CD4-positive, alpha-beta T cell treated with Interferon gamma for 1 hour (primary cell): ENCODE data around the gene SFTPA2.
"Not testable (repeated sequence)": the region's sequence is repeated elsewhere in the genome, so short reads cannot be mapped to it uniquely, and the experiment has no call there.

Source experiments
- DNase-seq: peaks from one replicate; pipeline ENCODE4 v3.0.0-alpha.2; 2020

Gene SFTPA2

GRCh38 chr10:79509934-79510508 lies 50.2 kb downstream of the SFTPA2 start:
- DNase-seq = not testable (repeated sequence)

DNA sequence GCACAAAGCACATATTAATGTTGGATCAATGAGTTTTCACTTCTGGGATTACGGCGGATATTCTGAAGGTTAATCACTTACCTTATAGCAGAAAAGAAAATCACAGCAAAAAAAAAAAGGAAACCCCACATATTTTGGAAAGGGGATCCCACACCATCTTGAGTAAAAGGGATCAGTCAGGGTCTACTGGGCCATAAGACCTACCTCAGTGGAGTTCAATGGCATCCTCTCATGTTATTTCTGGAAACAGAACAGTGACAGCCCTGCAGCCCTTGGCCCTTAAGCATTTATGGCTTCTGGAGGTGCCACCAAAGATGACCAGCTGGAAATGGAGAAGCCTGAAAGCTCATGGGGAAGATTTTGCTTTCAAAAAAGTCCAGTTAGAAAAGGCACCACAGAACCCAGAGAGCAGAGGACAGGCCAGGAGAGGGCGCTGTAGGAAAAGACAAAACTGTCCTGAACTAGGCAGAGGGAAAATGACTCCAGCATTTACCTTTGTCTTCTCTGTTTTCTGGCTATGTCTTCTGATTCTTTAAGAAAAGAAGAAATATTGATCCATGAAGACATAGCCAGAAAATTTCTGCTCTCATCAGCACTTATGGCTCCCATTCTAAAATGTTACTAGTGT lies 50.8 kb downstream of the SFTPA2 start:
- not testable (repeated sequence) for DNase-seq

DNA sequence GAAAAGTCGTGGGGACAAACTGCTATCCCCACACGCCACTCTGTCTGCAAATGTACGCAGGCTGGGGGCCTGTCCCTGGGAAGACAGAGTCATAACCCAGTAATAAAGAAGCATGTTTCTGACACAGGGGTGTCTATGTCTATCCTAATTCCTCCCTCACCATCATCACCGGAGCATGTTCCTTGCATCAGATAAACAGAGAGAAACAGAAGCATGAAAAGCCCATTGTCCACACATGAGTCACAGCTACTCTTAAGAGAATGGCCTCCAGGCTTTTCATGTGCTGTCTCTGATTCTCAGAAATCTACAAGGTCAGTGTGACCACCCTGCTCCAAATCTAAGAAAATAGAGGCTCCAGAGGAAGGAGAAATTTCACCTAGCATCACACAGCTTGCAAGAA lies 52.0 kb downstream of the SFTPA2 start:
- not testable (repeated sequence) for DNase-seq

DNA sequence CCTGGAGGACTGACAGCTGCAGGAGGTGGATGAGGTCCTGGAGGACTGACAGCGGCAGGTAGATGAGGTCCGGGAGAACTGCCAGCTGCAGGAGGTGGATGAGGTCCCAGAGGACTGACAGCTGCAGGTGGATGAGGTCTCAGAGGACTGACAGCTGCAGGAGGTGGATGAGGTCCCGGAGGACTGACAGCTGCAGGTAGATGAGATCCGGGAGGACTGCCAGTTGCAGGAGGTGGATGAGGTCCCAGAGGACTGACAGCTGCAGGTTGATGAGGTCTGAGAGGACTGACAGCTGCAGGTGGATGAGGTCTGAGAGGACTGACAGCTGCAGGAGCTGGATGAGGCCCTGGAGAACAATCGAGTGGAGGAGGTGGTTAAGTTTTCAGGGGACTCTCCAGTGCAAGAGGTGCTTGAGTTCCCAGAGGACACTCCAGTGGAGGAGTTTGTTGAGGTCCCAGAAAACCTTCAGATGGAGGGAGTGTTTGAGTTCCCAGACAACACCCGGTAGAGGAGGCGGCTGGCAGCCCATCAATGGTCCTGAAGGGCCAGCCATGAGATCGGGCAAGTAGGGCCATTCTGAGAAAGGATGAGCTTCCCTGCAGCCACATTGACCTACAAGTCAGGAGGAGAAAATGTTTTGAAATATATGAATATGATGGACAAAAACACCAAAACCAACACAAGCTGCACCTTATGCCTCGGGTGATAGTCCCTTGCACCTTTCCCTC lies 52.6 kb downstream of the SFTPA2 start:
- DNase-seq = no peak
